Fibroblast of lung (primary cell): ENCODE data around the gene MILR1. TPM values are rescaled to one million over a fixed set of nuclear protein-coding genes. Genes with fewer than 3 reads are reported as not detected.

Experiments
- DNase-seq, 2 donors: peaks; one replicate each; pipeline versions ENCODE4 v3.0.0 to v3.0.0-alpha.2; 2010; ENCODE audit warnings: low read depth in 2 of 2
- H2AFZ ChIP-seq: 2 replicates; pipeline ENCODE4 v1.5.1; 2012; ENCODE audit warnings: low read length, control low read depth, inconsistent platforms
- H3K27ac ChIP-seq: 2 replicates; pipeline ENCODE4 v1.5.1; 2011; ENCODE audit warnings: low read length, control low read depth; ENCODE audit not compliant: insufficient read depth
- H3K27me3 ChIP-seq: 2 replicates; pipeline ENCODE4 v1.5.1; 2011; ENCODE audit warnings: mild to moderate bottlenecking, low read length; ENCODE audit not compliant: control insufficient read depth, insufficient read depth
- H3K36me3 ChIP-seq: 2 replicates; pipeline ENCODE4 v1.5.1; 2011; ENCODE audit warnings: low read length; ENCODE audit not compliant: control insufficient read depth, insufficient read depth
- H3K4me1 ChIP-seq: 2 replicates; pipeline ENCODE4 v1.5.1; 2011; ENCODE audit warnings: low read length; ENCODE audit not compliant: control insufficient read depth, insufficient read depth; ENCODE audit errors: extremely low read depth
- H3K4me2 ChIP-seq: 2 replicates; pipeline ENCODE4 v1.5.1; 2011; ENCODE audit warnings: low read length, control low read depth; ENCODE audit not compliant: insufficient read depth; ENCODE audit errors: extremely low read depth
- H3K4me3 ChIP-seq, 4 experiments: fragments of 200-600 bp in 1 of 4; sonication (generic) in 1 of 4; replicated peaks in 1 of 4; 2 replicates each; pipeline ENCODE4 v1.5.1; 2011 to 2016; ENCODE audit warnings: low read length in 4 of 4, low read depth in 3 of 4, mild to moderate bottlenecking in 3 of 4, control low read depth in 2 of 4, inconsistent platforms in 1 of 4, mixed read lengths in 1 of 4; ENCODE audit not compliant: insufficient read depth in 1 of 4; ENCODE audit errors: control extremely low read depth in 1 of 4
- H3K79me2 ChIP-seq: 2 replicates; pipeline ENCODE4 v1.5.1; 2012; ENCODE audit warnings: mild to moderate bottlenecking, low read length, inconsistent platforms; ENCODE audit not compliant: control insufficient read depth, insufficient read depth
- H3K9ac ChIP-seq: 2 replicates; pipeline ENCODE4 v1.5.1; 2011; ENCODE audit warnings: mild to moderate bottlenecking, low read length, control low read depth; ENCODE audit not compliant: insufficient read depth
- H3K9me3 ChIP-seq: 2 replicates; pipeline ENCODE4 v1.5.1; 2012; ENCODE audit warnings: low read depth, low read length; ENCODE audit not compliant: control insufficient read depth, insufficient read depth
- H4K20me1 ChIP-seq: 2 replicates; pipeline ENCODE4 v1.5.1; 2011; ENCODE audit warnings: low read length; ENCODE audit not compliant: control insufficient read depth, insufficient read depth; ENCODE audit errors: extremely low read depth
- EZH2 ChIP-seq: IDR thresholded peaks from 2 replicates; pipeline ENCODE4 v1.5.1; 2012; ENCODE audit warnings: low read length, control low read depth, mild to moderate bottlenecking; ENCODE audit errors: missing control alignments
- polyA plus RNA-seq, 2 donors: library from polyadenylated mRNA; depleted of rRNA in 1 of 2; stranded (reverse) in 1 of 2; unstranded in 1 of 2; fragments of >200 nt; gene quantifications; 2 replicates each; pipeline ENCODE4 v1.2.1, GENCODE V29; 2011 to 2012; ENCODE audit warnings: missing spikeins in 1 of 2
- total RNA-seq: library from RNA; depleted of rRNA; stranded (reverse); fragments of >200 nt; gene quantifications from 2 replicates; pipeline ENCODE4 v1.2.1, GENCODE V29; 2014
- TF ChIP-seq, protein P1 (sequence below), 2 donors: IDR thresholded peaks in 1 of 2; conservative IDR thresholded peaks in 1 of 2; 1 replicate in 1 of 2; 2 replicates in 1 of 2; pipeline ENCODE4 v1.5.1; 2011 to 2012; ENCODE audit warnings: low read length in 2 of 2, control low read depth in 1 of 2, inconsistent platforms in 1 of 2, low read depth in 1 of 2, mild to moderate bottlenecking in 1 of 2

MILR1 gene
- total and polyA plus RNA-seq, 2 donors (not counting 1 experiment from before 2014, with no cell fraction given): 9.1 to 11.6 TPM

DNA sequence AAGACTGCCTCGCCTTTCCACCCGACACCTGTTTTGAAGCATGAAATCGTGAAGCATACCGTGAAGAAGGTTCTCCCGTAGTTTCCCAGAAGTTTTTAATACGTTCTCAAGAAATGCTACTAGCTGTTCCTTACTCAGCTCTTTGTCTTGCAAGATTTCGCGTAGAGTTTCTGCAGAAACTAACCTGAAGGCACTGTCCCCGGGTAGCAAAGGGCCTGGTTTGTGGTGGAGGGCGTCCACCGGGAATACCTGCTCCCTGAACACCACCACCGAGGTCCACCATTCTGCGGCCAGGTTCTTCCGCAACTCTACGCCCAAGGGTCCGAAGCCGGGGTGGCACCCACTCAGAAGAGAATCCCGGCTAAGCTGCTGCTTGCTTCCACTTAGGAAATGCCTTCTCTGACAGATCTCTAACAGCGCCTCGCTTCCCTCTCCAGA, 47.5 kb downstream of the MILR1 start:
- Histone ChIP-seq H3K27ac (peak overlapping the region; percentile 81), H3K9ac (peak overlapping the region; percentile 73), H3K4me1 (peaks cover 2% of the 10 kb centered on the region), H4K20me1 (peaks cover 3% of the 10 kb centered on the region), H2AFZ (peak overlapping the region; percentile 66), H3K4me3 (peak overlapping the region; percentile 73 to 98 (median 89)), H3K36me3 (peaks cover 9% of the 10 kb centered on the region), H3K4me2 (peak overlapping the region; percentile 98), H3K9me3 (no peaks in the 10 kb centered on the region), H3K79me2 (peaks cover 29% of the 10 kb centered on the region), H3K27me3 (no peaks in the 10 kb centered on the region)
- no peak for TF ChIP-seq EZH2
- TF ChIP-seq, protein P1, sequence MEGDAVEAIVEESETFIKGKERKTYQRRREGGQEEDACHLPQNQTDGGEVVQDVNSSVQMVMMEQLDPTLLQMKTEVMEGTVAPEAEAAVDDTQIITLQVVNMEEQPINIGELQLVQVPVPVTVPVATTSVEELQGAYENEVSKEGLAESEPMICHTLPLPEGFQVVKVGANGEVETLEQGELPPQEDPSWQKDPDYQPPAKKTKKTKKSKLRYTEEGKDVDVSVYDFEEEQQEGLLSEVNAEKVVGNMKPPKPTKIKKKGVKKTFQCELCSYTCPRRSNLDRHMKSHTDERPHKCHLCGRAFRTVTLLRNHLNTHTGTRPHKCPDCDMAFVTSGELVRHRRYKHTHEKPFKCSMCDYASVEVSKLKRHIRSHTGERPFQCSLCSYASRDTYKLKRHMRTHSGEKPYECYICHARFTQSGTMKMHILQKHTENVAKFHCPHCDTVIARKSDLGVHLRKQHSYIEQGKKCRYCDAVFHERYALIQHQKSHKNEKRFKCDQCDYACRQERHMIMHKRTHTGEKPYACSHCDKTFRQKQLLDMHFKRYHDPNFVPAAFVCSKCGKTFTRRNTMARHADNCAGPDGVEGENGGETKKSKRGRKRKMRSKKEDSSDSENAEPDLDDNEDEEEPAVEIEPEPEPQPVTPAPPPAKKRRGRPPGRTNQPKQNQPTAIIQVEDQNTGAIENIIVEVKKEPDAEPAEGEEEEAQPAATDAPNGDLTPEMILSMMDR (conservative IDR thresholded peaks at IDR 0.05 in 1 of 2, IDR thresholded peaks at IDR 0.05 in 1 of 2; ENCODE audit: low read depth in 1 of 2, low read length in 2 of 2): no peak
- DNase-seq: no peak

- Histone ChIP-seq H3K27ac (peak within 1 kb of the TSS; percentile 81), H3K4me3 (peak within 1 kb of the TSS; percentile 73 to 98 (median 89)), H3K9ac (peak within 1 kb of the TSS; percentile 73), H3K4me1 (peaks cover 2% of the 10 kb centered on the region), H3K36me3 (peaks cover 14% of the 10 kb centered on the region), H2AFZ (peak within 1 kb of the TSS; percentile 66), H3K27me3 (no peaks in the 10 kb centered on the region), H4K20me1 (peaks cover 3% of the 10 kb centered on the region), H3K9me3 (no peaks in the 10 kb centered on the region), H3K79me2 (peaks cover 35% of the 10 kb centered on the region), H3K4me2 (peak within 1 kb of the TSS; percentile 98)
- peak; percentile 91 to 93 for DNase-seq
- TF ChIP-seq EZH2: no peak
- TF ChIP-seq, protein P1 (conservative IDR thresholded peaks at IDR 0.05 in 1 of 2, IDR thresholded peaks at IDR 0.05 in 1 of 2; ENCODE audit: low read depth in 1 of 2, low read length in 2 of 2): peak; percentile 52 to 55
Observed at GRCh38 chr17:64496786-64497564, 48.1 kb downstream of the MILR1 start, which contains the start of gene POLG2. POLG2 (minus strand) TSS chr17:64497054; CDS start chr17:64496968, 86 bp downstream.

- H3K9ac ChIP-seq: peak overlapping the region; percentile 51
- peaks cover 41% of the 10 kb centered on the region for H3K79me2 ChIP-seq
- H4K20me1 ChIP-seq: peaks cover 3% of the 10 kb centered on the region
- H3K4me2 ChIP-seq: peak overlapping the region; percentile 83
- no peak overlapping the region for H2AFZ ChIP-seq
- peaks cover 2% of the 10 kb centered on the region for H3K4me1 ChIP-seq
- H3K27ac ChIP-seq: peak overlapping the region; percentile 81
- peaks cover 17% of the 10 kb centered on the region for H3K36me3 ChIP-seq
- H3K9me3 ChIP-seq: no peaks in the 10 kb centered on the region
- peak overlapping the region; percentile 73 to 98 (median 89) for H3K4me3 ChIP-seq
- H3K27me3 ChIP-seq: no peaks in the 10 kb centered on the region
- DNase-seq: no peak
- TF ChIP-seq, protein P1 (conservative IDR thresholded peaks at IDR 0.05 in 1 of 2, IDR thresholded peaks at IDR 0.05 in 1 of 2; ENCODE audit: low read depth in 1 of 2, low read length in 2 of 2): no peak
- TF ChIP-seq EZH2: no peak
Observed at GRCh38 chr17:64497565-64498035, 48.7 kb downstream of the MILR1 start.
